Smooth muscle cell (in vitro differentiated cells): Measurements from ENCODE around the gene FJX1. TPM values are rescaled to one million over a fixed set of nuclear protein-coding genes. Genes with fewer than 3 reads are reported as not detected.

ENCODE experiments used
- DNase-seq: peaks from one replicate; lab custom pipeline; 2025; ENCODE audit not compliant: unreplicated experiment; lab: John Stamatoyannopoulos, UW
- H2AFZ ChIP-seq: fragments of 200-600 bp; sonication (generic); 2 replicates; pipeline ENCODE4 v1.6.0; 2016; ENCODE audit warnings: antibody characterized with exemption, low read depth, mild to moderate bottlenecking
- H3F3A ChIP-seq: fragments of 200-600 bp; sonication (generic); 2 replicates; pipeline ENCODE4 v1.6.0; 2017; ENCODE audit warnings: antibody characterized with exemption, low read depth
- H3K27ac ChIP-seq: fragments of 200-600 bp; sonication (generic); 2 replicates; pipeline ENCODE4 v1.5.1; 2016; ENCODE audit warnings: low read depth, mild to moderate bottlenecking
- H3K27me3 ChIP-seq: fragments of 200-600 bp; sonication (generic); 2 replicates; pipeline ENCODE4 v1.6.1; 2016; ENCODE audit warnings: low read depth, mild to moderate bottlenecking
- H3K36me3 ChIP-seq: fragments of 200-600 bp; sonication (generic); 2 replicates; pipeline ENCODE4 v1.5.1; 2016; ENCODE audit warnings: low read depth
- H3K4me1 ChIP-seq: fragments of 200-600 bp; sonication (generic); 2 replicates; pipeline ENCODE4 v1.5.1; 2016; ENCODE audit warnings: low read depth
- H3K4me2 ChIP-seq: fragments of 200-600 bp; sonication (generic); 2 replicates; pipeline ENCODE4 v1.6.0; 2016; ENCODE audit warnings: mild to moderate bottlenecking
- H3K4me3 ChIP-seq: fragments of 200-600 bp; sonication (generic); 2 replicates; pipeline ENCODE4 v1.5.1; 2016; ENCODE audit warnings: mild to moderate bottlenecking
- H3K79me2 ChIP-seq: fragments of 200-600 bp; sonication (generic); 2 replicates; pipeline ENCODE4 v1.6.0; 2016; ENCODE audit warnings: low read depth, mild to moderate bottlenecking
- H3K9ac ChIP-seq: fragments of 200-600 bp; sonication (generic); 2 replicates; pipeline ENCODE4 v1.6.0; 2016; ENCODE audit warnings: low read depth
- H3K9me3 ChIP-seq: fragments of 200-600 bp; sonication (generic); replicated peaks from 2 replicates; pipeline ENCODE4 v1.5.1; 2016; ENCODE audit warnings: low read depth
- H4K20me1 ChIP-seq: fragments of 200-600 bp; sonication (generic); 2 replicates; pipeline ENCODE4 v1.6.0; 2016; ENCODE audit warnings: low read depth
- CTCF ChIP-seq: fragments of 200-600 bp; sonication (generic); IDR thresholded peaks from 2 replicates; pipeline ENCODE4 v1.5.1; 2017; ENCODE audit warnings: borderline replicate concordance, mild to moderate bottlenecking, antibody characterized with exemption; ENCODE audit not compliant: insufficient read depth, poor library complexity, severe bottlenecking
- WGBS: methylation state at CpG from one replicate; pipeline ENCODE4 v1.1.7; 2016; ENCODE audit warnings: low lambda C conversion rate; 5-methylcytosine and 5-hydroxymethylcytosine counted together
- polyA plus RNA-seq: library from polyadenylated mRNA; unstranded; fragments of >200 nt; fragmentation: Nextera tagmentation; extraction: Ambion mirVana; gene quantifications from 2 replicates; pipeline ENCODE4 v1.2.1, GENCODE V29; 2016
- total RNA-seq: library from RNA; depleted of rRNA; stranded (reverse); fragments of >200 nt; gene quantifications from 2 replicates; pipeline ENCODE4 v1.2.3, GENCODE V29; 2014

Gene FJX1
- total and polyA plus RNA-seq, 2 experiments from 2014 or later: 28.3 to 44.5 TPM

- no peak overlapping the region for H3K9ac ChIP-seq
- no peak overlapping the region for H2AFZ ChIP-seq
- no peak for DNase-seq
- H3K4me3 ChIP-seq: no peak overlapping the region
- H3K9me3 ChIP-seq: no peaks in the 10 kb centered on the region
- 71% methylated on average over 4 of the region's 4 CpGs for WGBS
- no peaks in the 10 kb centered on the region for H3K27me3 ChIP-seq
- no peaks in the 10 kb centered on the region for H4K20me1 ChIP-seq
- no peak overlapping the region for H3K27ac ChIP-seq
- H3K4me1 ChIP-seq: peaks cover 11% of the 10 kb centered on the region
- H3K4me2 ChIP-seq: no peak overlapping the region
- H3F3A ChIP-seq: no peaks in the 10 kb centered on the region
- H3K36me3 ChIP-seq: no peaks in the 10 kb centered on the region
- TF ChIP-seq CTCF: no peak
- H3K79me2 ChIP-seq: no peaks in the 10 kb centered on the region
Measured at GRCh38 chr11:35608502-35608901, 9.8 kb upstream of the FJX1 start.

GRCh38 chr11:35609656-35610055 is 8.6 kb upstream of the FJX1 start:
- H4K20me1 ChIP-seq: no peaks in the 10 kb centered on the region
- no peak overlapping the region for H3K4me3 ChIP-seq
- no peak overlapping the region for H2AFZ ChIP-seq
- no peaks in the 10 kb centered on the region for H3F3A ChIP-seq
- no peak for TF ChIP-seq CTCF
- H3K9ac ChIP-seq: no peak overlapping the region
- WGBS: 86% methylated on average over 6 of the region's 6 CpGs
- H3K4me2 ChIP-seq: no peak overlapping the region
- DNase-seq: no peak
- H3K4me1 ChIP-seq: peaks cover 11% of the 10 kb centered on the region
- no peak overlapping the region for H3K27ac ChIP-seq
- H3K9me3 ChIP-seq: no peaks in the 10 kb centered on the region
- no peaks in the 10 kb centered on the region for H3K36me3 ChIP-seq
- no peaks in the 10 kb centered on the region for H3K79me2 ChIP-seq
- H3K27me3 ChIP-seq: no peaks in the 10 kb centered on the region

GRCh38 chr11:35610631-35611030 is 7.6 kb upstream of the FJX1 start:
- no peak overlapping the region for H3K9ac ChIP-seq

More at GRCh38 chr11:35610631-35611030, 7.6 kb upstream of the FJX1 start:
- TF ChIP-seq CTCF: no peak
- H3K27ac ChIP-seq: no peak overlapping the region
- no peak overlapping the region for H2AFZ ChIP-seq
- H3K4me3 ChIP-seq: no peak overlapping the region
- H4K20me1 ChIP-seq: no peaks in the 10 kb centered on the region
- H3K4me1 ChIP-seq: peaks cover 17% of the 10 kb centered on the region
- no peak overlapping the region for H3K4me2 ChIP-seq
- no peaks in the 10 kb centered on the region for H3K9me3 ChIP-seq
- H3K36me3 ChIP-seq: no peaks in the 10 kb centered on the region
- no peaks in the 10 kb centered on the region for H3F3A ChIP-seq
- H3K27me3 ChIP-seq: no peaks in the 10 kb centered on the region
- no peak for DNase-seq
- whole genome bisulfite sequencing: 86% methylated on average over 7 of the region's 7 CpGs
- H3K79me2 ChIP-seq: no peaks in the 10 kb centered on the region
